ENCODE results near the gene INVS. TPM values are rescaled to one million over a fixed set of nuclear protein-coding genes. Genes with fewer than 3 reads are reported as not detected.
"Not testable (repeated sequence)": the region's sequence is repeated elsewhere in the genome, so short reads cannot be mapped to it uniquely, and the experiment has no call there.

The INVS gene
- total RNA-seq, 1 donor from 2014 or later = 34.0 TPM

- ATAC-seq (ENCODE audit: low read depth) (no peak), DNase-seq (no peak)
- no peaks in the 10 kb centered on the region for H3K4me1 Mint-ChIP-seq
- H3K4me3 Mint-ChIP-seq = no peak overlapping the region
- H3K27me3 Mint-ChIP-seq = no peaks in the 10 kb centered on the region
- ChIA-PET CTCF (no interaction called here), POLR2A (no interaction called here)
- no peak for TF ChIP-seq CTCF (IDR thresholded peaks at IDR 0.05)
- intact Hi-C loops (cut with micrococcal nuclease) = no loop called here
- no peak overlapping the region for H3K27ac Mint-ChIP-seq
- peaks cover 4% of the 10 kb centered on the region for H3K9me3 Mint-ChIP-seq
- peaks cover 50% of the 10 kb centered on the region for H3K36me3 Mint-ChIP-seq (ENCODE audit: low read depth)
Observed at GRCh38 chr9:100129772-100130171, 30.7 kb downstream of the INVS start.

GRCh38 chr9:100131216-100131615 is 32.2 kb downstream of the INVS start:
- TF ChIP-seq CTCF (IDR thresholded peaks at IDR 0.05) = no peak
- ATAC-seq (ENCODE audit: low read depth) = no peak
- H3K27me3 Mint-ChIP-seq = no peaks in the 10 kb centered on the region

GRCh38 chr9:100131875-100132430 is 32.9 kb downstream of the INVS start:
- ATAC-seq (ENCODE audit: low read depth) (no peak), DNase-seq (no peak)
- H3K4me3 Mint-ChIP-seq = no peak overlapping the region
- intact Hi-C loops (cut with micrococcal nuclease) = no loop called here
- H3K27ac Mint-ChIP-seq = no peak overlapping the region
- ChIA-PET CTCF (no interaction called here), POLR2A (no interaction called here)
- peaks cover 4% of the 10 kb centered on the region for H3K9me3 Mint-ChIP-seq
- no peak for TF ChIP-seq CTCF (IDR thresholded peaks at IDR 0.05)
- no peaks in the 10 kb centered on the region for H3K4me1 Mint-ChIP-seq
- peaks cover 42% of the 10 kb centered on the region for H3K36me3 Mint-ChIP-seq (ENCODE audit: low read depth)
- H3K27me3 Mint-ChIP-seq = no peaks in the 10 kb centered on the region

More at GRCh38 chr9:100131216-100131615, 32.2 kb downstream of the INVS start:
- ChIA-PET CTCF (no interaction called here), POLR2A (no interaction called here)
- Mint-ChIP-seq H3K9me3 (peaks cover 4% of the 10 kb centered on the region), H3K4me3 (no peak overlapping the region), H3K27ac (no peak overlapping the region), H3K4me1 (no peaks in the 10 kb centered on the region), H3K36me3 (ENCODE audit: low read depth) (peaks cover 47% of the 10 kb centered on the region)
- intact Hi-C loops (cut with micrococcal nuclease) = no loop called here
- DNase-seq = no peak

GRCh38 chr9:100134731-100135130 is 35.7 kb downstream of the INVS start:
- Mint-ChIP-seq H3K27me3 (no peaks in the 10 kb centered on the region), H3K4me1 (no peaks in the 10 kb centered on the region), H3K36me3 (ENCODE audit: low read depth) (peaks cover 30% of the 10 kb centered on the region), H3K9me3 (peaks cover 4% of the 10 kb centered on the region), H3K4me3 (no peak overlapping the region), H3K27ac (no peak overlapping the region)
- DNase-seq (no peak), ATAC-seq (ENCODE audit: low read depth) (no peak)
- POLR2A ChIA-PET = no interaction called here
- intact Hi-C loops (cut with micrococcal nuclease) = no loop called here
- no peak for TF ChIP-seq CTCF (IDR thresholded peaks at IDR 0.05)
- CTCF ChIA-PET = no interaction called here

- ATAC-seq (ENCODE audit: low read depth); POLR2A ChIA-PET; H3K27ac Mint-ChIP-seq: not testable (repeated sequence)
Observed at GRCh38 chr9:100136799-100137198, 37.8 kb downstream of the INVS start.

GRCh38 chr9:100140303-100140702 is 41.3 kb downstream of the INVS start:
- H3K27me3 Mint-ChIP-seq; POLR2A ChIA-PET; H3K4me3 Mint-ChIP-seq; CTCF ChIA-PET; intact Hi-C loops (cut with micrococcal nuclease); ATAC-seq (ENCODE audit: low read depth); H3K36me3 Mint-ChIP-seq (ENCODE audit: low read depth); H3K27ac Mint-ChIP-seq; H3K4me1 Mint-ChIP-seq; H3K9me3 Mint-ChIP-seq; DNase-seq: not testable (repeated sequence)

More at GRCh38 chr9:100136799-100137198, 37.8 kb downstream of the INVS start:
- H3K27me3 Mint-ChIP-seq; H3K4me3 Mint-ChIP-seq; H3K9me3 Mint-ChIP-seq; CTCF ChIA-PET; H3K4me1 Mint-ChIP-seq; DNase-seq; intact Hi-C loops (cut with micrococcal nuclease): not testable (repeated sequence)
- H3K36me3 Mint-ChIP-seq (ENCODE audit: low read depth) = peaks cover 22% of the 10 kb centered on the region

GRCh38 chr9:100141862-100142261 is 42.8 kb downstream of the INVS start:
- H3K36me3 Mint-ChIP-seq (ENCODE audit: low read depth); H3K9me3 Mint-ChIP-seq; H3K4me3 Mint-ChIP-seq; H3K27me3 Mint-ChIP-seq; H3K27ac Mint-ChIP-seq; POLR2A ChIA-PET; CTCF ChIA-PET; H3K4me1 Mint-ChIP-seq; DNase-seq; intact Hi-C loops (cut with micrococcal nuclease); ATAC-seq (ENCODE audit: low read depth): not testable (repeated sequence)

GRCh38 chr9:100145167-100145934 is 46.3 kb downstream of the INVS start:
- CTCF ChIA-PET; H3K9me3 Mint-ChIP-seq; intact Hi-C loops (cut with micrococcal nuclease); H3K4me3 Mint-ChIP-seq; H3K27ac Mint-ChIP-seq; H3K27me3 Mint-ChIP-seq; DNase-seq; H3K4me1 Mint-ChIP-seq; H3K36me3 Mint-ChIP-seq (ENCODE audit: low read depth); POLR2A ChIA-PET; ATAC-seq (ENCODE audit: low read depth): not testable (repeated sequence)

- H3K4me1 Mint-ChIP-seq; H3K27ac Mint-ChIP-seq; CTCF ChIA-PET; H3K36me3 Mint-ChIP-seq (ENCODE audit: low read depth); DNase-seq; POLR2A ChIA-PET; H3K27me3 Mint-ChIP-seq; intact Hi-C loops (cut with micrococcal nuclease); ATAC-seq (ENCODE audit: low read depth); H3K9me3 Mint-ChIP-seq; H3K4me3 Mint-ChIP-seq: not testable (repeated sequence)
Observed at GRCh38 chr9:100145976-100146375, 46.9 kb downstream of the INVS start.
